Keratinocyte (primary cell): ENCODE data around the gene LASP1NB.

ENCODE experiments used
- DNase-seq: peaks from one replicate; pipeline ENCODE4 v3.0.0-alpha.2; 2011; ENCODE audit warnings: low read depth, missing footprints, low spot score
- FAIRE-seq: peaks from 2 replicates; lab custom pipeline; 2011; peaks lifted over from hg19 to GRCh38; lab: Jason Lieb, UNC
- H2AFZ ChIP-seq: 2 replicates; pipeline ENCODE4 v1.6.0; 2012; ENCODE audit warnings: low read length, control low read depth, inconsistent platforms; ENCODE audit not compliant: control insufficient read depth
- H3K27ac ChIP-seq: 2 replicates; pipeline ENCODE4 v1.5.1; 2011; ENCODE audit warnings: low read length; ENCODE audit not compliant: control insufficient read depth, insufficient read depth
- H3K27me3 ChIP-seq: 3 replicates; pipeline ENCODE4 v1.6.0; 2011; ENCODE audit warnings: low read length; ENCODE audit not compliant: control insufficient read depth, insufficient read depth; ENCODE audit errors: extremely low read depth
- H3K36me3 ChIP-seq, 2 experiments: 2 replicates in 1 of 2; 3 replicates in 1 of 2; pipeline ENCODE4 v1.5.1; 2011; ENCODE audit warnings: low read length in 2 of 2, mild to moderate bottlenecking in 1 of 2; ENCODE audit not compliant: control insufficient read depth in 2 of 2, insufficient read depth in 2 of 2; ENCODE audit errors: extremely low read depth in 1 of 2
- H3K4me1 ChIP-seq: 3 replicates; pipeline ENCODE4 v1.5.1; 2011; ENCODE audit warnings: low read length; ENCODE audit not compliant: control insufficient read depth, insufficient read depth; ENCODE audit errors: extremely low read depth
- H3K4me2 ChIP-seq: 3 replicates; pipeline ENCODE4 v1.6.0; 2011; ENCODE audit warnings: low read depth, low read length; ENCODE audit not compliant: control insufficient read depth, insufficient read depth; ENCODE audit errors: extremely low read depth
- H3K4me3 ChIP-seq, 3 experiments: fragments of 200-600 bp in 1 of 3; sonication (generic) in 1 of 3; 2 replicates in 2 of 3; 3 replicates in 1 of 3; pipeline ENCODE4 v1.5.1; 2011 to 2016; ENCODE audit warnings: low read length in 3 of 3, mild to moderate bottlenecking in 3 of 3, control low read depth in 2 of 3, inconsistent platforms in 1 of 3, low read depth in 1 of 3, mixed read lengths in 1 of 3, mixed run types in 1 of 3, moderate library complexity in 1 of 3; ENCODE audit not compliant: control insufficient read depth in 2 of 3, insufficient read depth in 2 of 3; ENCODE audit errors: extremely low read depth in 1 of 3
- H3K79me2 ChIP-seq: 2 replicates; pipeline ENCODE4 v1.6.0; 2012; ENCODE audit warnings: low read length; ENCODE audit not compliant: control insufficient read depth, insufficient read depth
- H3K9ac ChIP-seq: 3 replicates; pipeline ENCODE4 v1.6.0; 2011; ENCODE audit warnings: low read length; ENCODE audit not compliant: control insufficient read depth, insufficient read depth; ENCODE audit errors: extremely low read depth
- H3K9me1 ChIP-seq: 3 replicates; pipeline ENCODE4 v1.6.0; 2011; ENCODE audit warnings: low read length; ENCODE audit not compliant: control insufficient read depth, insufficient read depth; ENCODE audit errors: extremely low read depth
- H3K9me3 ChIP-seq: 2 replicates; pipeline ENCODE4 v1.5.1; 2012; ENCODE audit warnings: low read depth, low read length; ENCODE audit not compliant: control insufficient read depth
- H4K20me1 ChIP-seq: 3 replicates; pipeline ENCODE4 v1.6.0; 2011; ENCODE audit warnings: low read length; ENCODE audit not compliant: control insufficient read depth, insufficient read depth; ENCODE audit errors: extremely low read depth
- EZH2 ChIP-seq: IDR thresholded peaks from one replicate; pipeline ENCODE4 v1.6.1; 2012; ENCODE audit warnings: inconsistent platforms, mild to moderate bottlenecking, low read length, moderate library complexity
- dilution Hi-C: fragments of 300-500 bp; cut with MboI; formaldehyde crosslinking; loops from one replicate; pipeline ENCODE4 v1.7.0; 2020; ENCODE audit warnings: low sequenced_read_pairs; ENCODE audit not compliant: extremely low pct_ligation_motif_present
- TF ChIP-seq, protein P1 (sequence below), 3 experiments: IDR thresholded peaks in 1 of 3; conservative IDR thresholded peaks in 1 of 3; optimal IDR thresholded peaks in 1 of 3; 2 replicates in 2 of 3; 3 replicates in 1 of 3; pipeline versions ENCODE3 to v1.5.1; 2011; ENCODE audit warnings: low read length in 3 of 3, mild to moderate bottlenecking in 3 of 3, moderate library complexity in 2 of 3, control low read depth in 1 of 3, inconsistent platforms in 1 of 3; ENCODE audit not compliant: insufficient read depth in 2 of 3; ENCODE audit errors: extremely low read depth in 1 of 3

The LASP1NB gene

DNA sequence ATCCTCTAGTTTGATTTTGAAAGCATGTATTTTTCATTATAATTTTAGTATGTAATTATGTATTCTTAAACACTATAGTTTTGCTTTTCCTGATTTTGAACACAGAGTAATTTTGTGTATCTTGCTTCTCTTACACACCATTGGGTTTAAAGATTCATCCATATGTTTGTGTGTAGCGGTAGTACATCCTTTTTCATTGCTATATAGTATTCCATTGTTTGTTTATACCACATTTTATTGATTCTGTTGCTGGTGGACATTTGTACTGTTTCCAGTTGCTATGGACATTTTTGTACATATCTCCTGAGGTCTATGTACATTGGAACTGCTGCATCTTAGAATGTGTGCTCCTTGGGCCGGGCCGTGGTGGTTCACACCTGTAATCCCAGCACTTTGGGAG lies 20.5 kb upstream of the LASP1NB start:
- Histone ChIP-seq H3K79me2 (peaks cover 48% of the 10 kb centered on the region), H3K36me3 (peaks cover 9 to 20% of the 10 kb centered on the region in 2 experiments), H3K4me2 (no peak overlapping the region), H3K9me3 (no peaks in the 10 kb centered on the region), H3K4me3 (no peak overlapping the region), H3K9ac (no peak overlapping the region), H2AFZ (no peak overlapping the region), H3K9me1 (no peaks in the 10 kb centered on the region), H3K4me1 (peaks cover 42% of the 10 kb centered on the region), H3K27me3 (no peaks in the 10 kb centered on the region), H3K27ac (no peak overlapping the region), H4K20me1 (no peaks in the 10 kb centered on the region)
- TF ChIP-seq, protein P1, sequence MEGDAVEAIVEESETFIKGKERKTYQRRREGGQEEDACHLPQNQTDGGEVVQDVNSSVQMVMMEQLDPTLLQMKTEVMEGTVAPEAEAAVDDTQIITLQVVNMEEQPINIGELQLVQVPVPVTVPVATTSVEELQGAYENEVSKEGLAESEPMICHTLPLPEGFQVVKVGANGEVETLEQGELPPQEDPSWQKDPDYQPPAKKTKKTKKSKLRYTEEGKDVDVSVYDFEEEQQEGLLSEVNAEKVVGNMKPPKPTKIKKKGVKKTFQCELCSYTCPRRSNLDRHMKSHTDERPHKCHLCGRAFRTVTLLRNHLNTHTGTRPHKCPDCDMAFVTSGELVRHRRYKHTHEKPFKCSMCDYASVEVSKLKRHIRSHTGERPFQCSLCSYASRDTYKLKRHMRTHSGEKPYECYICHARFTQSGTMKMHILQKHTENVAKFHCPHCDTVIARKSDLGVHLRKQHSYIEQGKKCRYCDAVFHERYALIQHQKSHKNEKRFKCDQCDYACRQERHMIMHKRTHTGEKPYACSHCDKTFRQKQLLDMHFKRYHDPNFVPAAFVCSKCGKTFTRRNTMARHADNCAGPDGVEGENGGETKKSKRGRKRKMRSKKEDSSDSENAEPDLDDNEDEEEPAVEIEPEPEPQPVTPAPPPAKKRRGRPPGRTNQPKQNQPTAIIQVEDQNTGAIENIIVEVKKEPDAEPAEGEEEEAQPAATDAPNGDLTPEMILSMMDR (optimal IDR thresholded peaks at IDR 0.05 in 1 of 3, IDR thresholded peaks at IDR 0.05 in 1 of 3, conservative IDR thresholded peaks at IDR 0.05 in 1 of 3; ENCODE audit: extremely low read depth in 1 of 3, insufficient read depth in 2 of 3, low read length in 3 of 3): no peak
- no peak for TF ChIP-seq EZH2
- DNase-seq: no peak
- dilution Hi-C loops: no loop called here
- FAIRE-seq: no peak

DNA sequence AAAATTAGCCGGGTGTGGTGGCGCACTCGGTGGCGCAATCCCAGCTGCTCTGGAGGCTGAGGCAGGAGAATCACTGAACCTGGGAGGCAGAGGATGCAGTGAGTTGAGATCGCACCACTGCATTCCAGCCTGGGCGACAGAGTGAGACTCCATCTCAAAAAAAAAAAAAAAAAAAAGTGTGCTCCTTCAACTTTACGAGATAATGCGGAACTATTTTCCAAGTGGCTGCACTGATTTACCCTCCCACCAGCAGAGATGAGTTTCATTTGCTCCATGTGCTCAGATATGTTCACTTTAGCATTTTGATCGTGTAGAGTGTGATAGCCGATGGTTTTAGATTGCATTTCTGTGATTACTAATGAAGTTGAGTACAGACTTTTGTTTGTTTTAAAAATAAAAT lies 20.0 kb upstream of the LASP1NB start:
- no peak overlapping the region for H3K9ac ChIP-seq
- no peaks in the 10 kb centered on the region for H3K9me1 ChIP-seq
- peaks cover 9 to 20% of the 10 kb centered on the region in 2 experiments for H3K36me3 ChIP-seq
- DNase-seq (no peak), FAIRE-seq (no peak)
- no peaks in the 10 kb centered on the region for H3K9me3 ChIP-seq
- no peaks in the 10 kb centered on the region for H3K27me3 ChIP-seq
- dilution Hi-C loops: no loop called here
- no peak overlapping the region for H2AFZ ChIP-seq
- no peak overlapping the region for H3K27ac ChIP-seq
- TF ChIP-seq, protein P1 (optimal IDR thresholded peaks at IDR 0.05 in 1 of 3, IDR thresholded peaks at IDR 0.05 in 1 of 3, conservative IDR thresholded peaks at IDR 0.05 in 1 of 3; ENCODE audit: extremely low read depth in 1 of 3, insufficient read depth in 2 of 3, low read length in 3 of 3): no peak
- TF ChIP-seq EZH2: no peak
- no peaks in the 10 kb centered on the region for H4K20me1 ChIP-seq
- H3K79me2 ChIP-seq: peaks cover 49% of the 10 kb centered on the region
- no peak overlapping the region for H3K4me2 ChIP-seq
- H3K4me1 ChIP-seq: peaks cover 39% of the 10 kb centered on the region
- no peak overlapping the region for H3K4me3 ChIP-seq
